Fibroblast of lung (primary cell): ENCODE measurements around the gene RPUSD3. TPM values are rescaled to one million over a fixed set of nuclear protein-coding genes. Genes with fewer than 3 reads are reported as not detected.
"Not testable (repeated sequence)": the region's sequence is repeated elsewhere in the genome, so short reads cannot be mapped to it uniquely, and the experiment has no call there.

Source experiments
- DNase-seq, 2 donors: peaks; one replicate each; pipeline versions ENCODE4 v3.0.0 to v3.0.0-alpha.2; 2010; ENCODE audit warnings: low read depth in 2 of 2
- H2AFZ ChIP-seq: 2 replicates; pipeline ENCODE4 v1.5.1; 2012; ENCODE audit warnings: low read length, control low read depth, inconsistent platforms
- H3K27ac ChIP-seq: 2 replicates; pipeline ENCODE4 v1.5.1; 2011; ENCODE audit warnings: low read length, control low read depth; ENCODE audit not compliant: insufficient read depth
- H3K27me3 ChIP-seq: 2 replicates; pipeline ENCODE4 v1.5.1; 2011; ENCODE audit warnings: mild to moderate bottlenecking, low read length; ENCODE audit not compliant: control insufficient read depth, insufficient read depth
- H3K36me3 ChIP-seq: 2 replicates; pipeline ENCODE4 v1.5.1; 2011; ENCODE audit warnings: low read length; ENCODE audit not compliant: control insufficient read depth, insufficient read depth
- H3K4me1 ChIP-seq: 2 replicates; pipeline ENCODE4 v1.5.1; 2011; ENCODE audit warnings: low read length; ENCODE audit not compliant: control insufficient read depth, insufficient read depth; ENCODE audit errors: extremely low read depth
- H3K4me2 ChIP-seq: 2 replicates; pipeline ENCODE4 v1.5.1; 2011; ENCODE audit warnings: low read length, control low read depth; ENCODE audit not compliant: insufficient read depth; ENCODE audit errors: extremely low read depth
- H3K4me3 ChIP-seq, 4 experiments: fragments of 200-600 bp in 1 of 4; sonication (generic) in 1 of 4; replicated peaks in 1 of 4; 2 replicates each; pipeline ENCODE4 v1.5.1; 2011 to 2016; ENCODE audit warnings: low read length in 4 of 4, low read depth in 3 of 4, mild to moderate bottlenecking in 3 of 4, control low read depth in 2 of 4, inconsistent platforms in 1 of 4, mixed read lengths in 1 of 4; ENCODE audit not compliant: insufficient read depth in 1 of 4; ENCODE audit errors: control extremely low read depth in 1 of 4
- H3K79me2 ChIP-seq: 2 replicates; pipeline ENCODE4 v1.5.1; 2012; ENCODE audit warnings: mild to moderate bottlenecking, low read length, inconsistent platforms; ENCODE audit not compliant: control insufficient read depth, insufficient read depth
- H3K9ac ChIP-seq: 2 replicates; pipeline ENCODE4 v1.5.1; 2011; ENCODE audit warnings: mild to moderate bottlenecking, low read length, control low read depth; ENCODE audit not compliant: insufficient read depth
- H3K9me3 ChIP-seq: 2 replicates; pipeline ENCODE4 v1.5.1; 2012; ENCODE audit warnings: low read depth, low read length; ENCODE audit not compliant: control insufficient read depth, insufficient read depth
- H4K20me1 ChIP-seq: 2 replicates; pipeline ENCODE4 v1.5.1; 2011; ENCODE audit warnings: low read length; ENCODE audit not compliant: control insufficient read depth, insufficient read depth; ENCODE audit errors: extremely low read depth
- EZH2 ChIP-seq: IDR thresholded peaks from 2 replicates; pipeline ENCODE4 v1.5.1; 2012; ENCODE audit warnings: low read length, control low read depth, mild to moderate bottlenecking; ENCODE audit errors: missing control alignments
- polyA plus RNA-seq, 2 donors: library from polyadenylated mRNA; depleted of rRNA in 1 of 2; stranded (reverse) in 1 of 2; unstranded in 1 of 2; fragments of >200 nt; gene quantifications; 2 replicates each; pipeline ENCODE4 v1.2.1, GENCODE V29; 2011 to 2012; ENCODE audit warnings: missing spikeins in 1 of 2
- total RNA-seq: library from RNA; depleted of rRNA; stranded (reverse); fragments of >200 nt; gene quantifications from 2 replicates; pipeline ENCODE4 v1.2.1, GENCODE V29; 2014
- TF ChIP-seq, protein P1 (sequence below), 2 donors: IDR thresholded peaks in 1 of 2; conservative IDR thresholded peaks in 1 of 2; 1 replicate in 1 of 2; 2 replicates in 1 of 2; pipeline ENCODE4 v1.5.1; 2011 to 2012; ENCODE audit warnings: low read length in 2 of 2, control low read depth in 1 of 2, inconsistent platforms in 1 of 2, low read depth in 1 of 2, mild to moderate bottlenecking in 1 of 2

The RPUSD3 gene
- total and polyA plus RNA-seq, 2 donors (not counting 1 experiment from before 2014, with no cell fraction given), result 17.3 to 22.1 TPM

DNA sequence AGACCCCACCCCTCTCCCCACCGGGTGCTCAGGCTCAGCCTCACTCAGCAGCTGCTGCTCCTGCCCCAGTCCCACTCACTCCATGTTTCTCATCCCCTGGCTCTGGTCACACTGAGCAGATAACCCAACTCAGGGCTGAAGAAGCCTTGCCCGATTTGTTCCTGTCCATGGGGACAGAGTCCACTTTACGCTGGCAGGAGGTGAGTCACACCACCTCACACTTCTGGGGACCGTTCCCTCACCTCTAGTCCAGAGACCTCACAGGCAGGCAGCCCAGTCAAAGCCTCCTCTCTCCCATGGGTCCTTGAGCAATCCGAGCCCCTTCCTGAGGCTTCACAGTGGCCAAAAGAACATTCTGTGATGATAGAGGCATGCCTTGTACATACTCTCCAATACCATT is 34.9 kb upstream of the RPUSD3 start:
- Histone ChIP-seq H3K4me2 (no peak overlapping the region), H3K27ac (no peak overlapping the region), H3K9ac (no peak overlapping the region), H4K20me1 (no peaks in the 10 kb centered on the region), H3K79me2 (no peaks in the 10 kb centered on the region), H2AFZ (no peak overlapping the region), H3K4me3 (no peak overlapping the region), H3K36me3 (no peaks in the 10 kb centered on the region), H3K27me3 (no peaks in the 10 kb centered on the region), H3K9me3 (no peaks in the 10 kb centered on the region), H3K4me1 (peaks cover 2% of the 10 kb centered on the region)
- no peak for DNase-seq
- TF ChIP-seq, protein P1, sequence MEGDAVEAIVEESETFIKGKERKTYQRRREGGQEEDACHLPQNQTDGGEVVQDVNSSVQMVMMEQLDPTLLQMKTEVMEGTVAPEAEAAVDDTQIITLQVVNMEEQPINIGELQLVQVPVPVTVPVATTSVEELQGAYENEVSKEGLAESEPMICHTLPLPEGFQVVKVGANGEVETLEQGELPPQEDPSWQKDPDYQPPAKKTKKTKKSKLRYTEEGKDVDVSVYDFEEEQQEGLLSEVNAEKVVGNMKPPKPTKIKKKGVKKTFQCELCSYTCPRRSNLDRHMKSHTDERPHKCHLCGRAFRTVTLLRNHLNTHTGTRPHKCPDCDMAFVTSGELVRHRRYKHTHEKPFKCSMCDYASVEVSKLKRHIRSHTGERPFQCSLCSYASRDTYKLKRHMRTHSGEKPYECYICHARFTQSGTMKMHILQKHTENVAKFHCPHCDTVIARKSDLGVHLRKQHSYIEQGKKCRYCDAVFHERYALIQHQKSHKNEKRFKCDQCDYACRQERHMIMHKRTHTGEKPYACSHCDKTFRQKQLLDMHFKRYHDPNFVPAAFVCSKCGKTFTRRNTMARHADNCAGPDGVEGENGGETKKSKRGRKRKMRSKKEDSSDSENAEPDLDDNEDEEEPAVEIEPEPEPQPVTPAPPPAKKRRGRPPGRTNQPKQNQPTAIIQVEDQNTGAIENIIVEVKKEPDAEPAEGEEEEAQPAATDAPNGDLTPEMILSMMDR (conservative IDR thresholded peaks at IDR 0.05 in 1 of 2, IDR thresholded peaks at IDR 0.05 in 1 of 2; ENCODE audit: low read depth in 1 of 2, low read length in 2 of 2), result no peak
- no peak for TF ChIP-seq EZH2

DNA sequence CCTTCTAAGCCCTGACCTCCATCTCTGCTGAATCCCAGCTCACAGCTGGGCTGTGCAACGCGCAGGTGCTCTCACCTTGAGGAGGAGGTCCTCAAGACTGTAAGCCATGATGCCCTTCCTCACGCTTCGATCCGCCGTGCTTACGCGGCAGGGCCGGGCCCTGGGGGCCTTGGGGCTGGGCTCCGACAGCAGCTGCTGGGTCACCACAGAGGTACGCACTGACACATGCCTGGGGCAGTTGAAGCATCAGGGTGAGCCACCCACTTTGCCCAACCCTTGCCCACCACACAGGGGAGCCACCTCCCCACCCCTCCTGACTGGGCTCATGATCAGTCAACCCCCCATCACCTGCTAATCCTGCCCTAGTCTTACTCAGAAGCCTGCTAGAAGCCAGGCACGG is 33.2 kb upstream of the RPUSD3 start:
- H4K20me1 ChIP-seq, result no peaks in the 10 kb centered on the region
- H3K27me3 ChIP-seq, result no peaks in the 10 kb centered on the region
- H3K4me3 ChIP-seq, result no peak overlapping the region
- H3K79me2 ChIP-seq, result no peaks in the 10 kb centered on the region
- no peaks in the 10 kb centered on the region for H3K9me3 ChIP-seq
- H3K36me3 ChIP-seq, result no peaks in the 10 kb centered on the region
- H2AFZ ChIP-seq, result no peak overlapping the region
- DNase-seq, result no peak
- H3K9ac ChIP-seq, result no peak overlapping the region
- H3K4me2 ChIP-seq, result no peak overlapping the region
- no peak overlapping the region for H3K27ac ChIP-seq
- TF ChIP-seq, protein P1 (conservative IDR thresholded peaks at IDR 0.05 in 1 of 2, IDR thresholded peaks at IDR 0.05 in 1 of 2; ENCODE audit: low read depth in 1 of 2, low read length in 2 of 2), result no peak
- TF ChIP-seq EZH2, result no peak
- H3K4me1 ChIP-seq, result no peaks in the 10 kb centered on the region

DNA sequence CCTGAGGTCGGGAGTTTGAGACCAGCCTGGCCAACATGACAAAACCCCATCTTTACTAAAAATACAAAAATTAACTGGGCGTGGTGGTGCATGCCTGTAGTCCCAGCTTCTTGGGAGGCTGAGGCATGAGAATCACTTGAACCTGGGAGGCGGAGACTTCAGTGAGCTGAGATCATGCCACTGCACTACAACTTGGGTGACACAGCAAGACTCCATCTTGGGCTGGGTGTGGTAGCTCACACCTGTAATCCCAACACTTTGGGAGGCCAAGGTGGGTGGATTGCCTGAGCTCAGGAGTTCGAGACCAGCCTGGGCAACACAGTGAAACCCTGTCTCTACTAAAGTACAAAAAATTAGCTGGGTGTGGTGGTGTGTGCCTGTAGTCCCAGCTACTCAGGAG is 32.4 kb upstream of the RPUSD3 start:
- H3K27ac ChIP-seq, H4K20me1 ChIP-seq, H3K79me2 ChIP-seq, H3K36me3 ChIP-seq, H3K27me3 ChIP-seq, H3K9ac ChIP-seq, H3K4me1 ChIP-seq, H3K4me2 ChIP-seq, H2AFZ ChIP-seq, H3K9me3 ChIP-seq, DNase-seq, H3K4me3 ChIP-seq: not testable (repeated sequence)

DNA sequence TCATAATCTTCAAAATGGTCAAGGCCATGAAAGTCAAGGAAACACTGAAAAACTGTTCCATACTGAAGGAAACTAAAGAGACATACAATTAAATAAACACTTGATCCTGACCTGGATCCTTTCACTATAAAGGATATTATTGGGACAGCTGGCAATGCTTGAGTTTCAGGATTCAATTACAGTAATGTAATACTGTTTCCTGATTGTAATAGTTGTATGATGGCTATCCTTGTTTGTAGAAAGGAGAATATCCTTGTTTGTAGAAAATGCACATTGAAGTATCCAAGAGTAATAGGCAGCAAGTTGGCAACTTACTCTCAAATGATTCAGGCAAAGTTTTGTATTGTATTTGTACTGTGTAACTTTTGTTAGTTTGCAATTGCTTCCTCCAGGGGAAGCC is 31.6 kb upstream of the RPUSD3 start:
- no peaks in the 10 kb centered on the region for H4K20me1 ChIP-seq
- no peak for DNase-seq
- no peaks in the 10 kb centered on the region for H3K79me2 ChIP-seq
- peaks cover 2% of the 10 kb centered on the region for H3K4me1 ChIP-seq
- no peak overlapping the region for H3K27ac ChIP-seq
- H3K4me2 ChIP-seq, result no peak overlapping the region
- H3K9ac ChIP-seq, result no peak overlapping the region
- TF ChIP-seq, protein P1 (conservative IDR thresholded peaks at IDR 0.05 in 1 of 2, IDR thresholded peaks at IDR 0.05 in 1 of 2; ENCODE audit: low read depth in 1 of 2, low read length in 2 of 2), result no peak
- no peak for TF ChIP-seq EZH2
- no peak overlapping the region for H2AFZ ChIP-seq
- no peak overlapping the region for H3K4me3 ChIP-seq
- no peaks in the 10 kb centered on the region for H3K36me3 ChIP-seq
- H3K27me3 ChIP-seq, result no peaks in the 10 kb centered on the region
- H3K9me3 ChIP-seq, result no peaks in the 10 kb centered on the region

DNA sequence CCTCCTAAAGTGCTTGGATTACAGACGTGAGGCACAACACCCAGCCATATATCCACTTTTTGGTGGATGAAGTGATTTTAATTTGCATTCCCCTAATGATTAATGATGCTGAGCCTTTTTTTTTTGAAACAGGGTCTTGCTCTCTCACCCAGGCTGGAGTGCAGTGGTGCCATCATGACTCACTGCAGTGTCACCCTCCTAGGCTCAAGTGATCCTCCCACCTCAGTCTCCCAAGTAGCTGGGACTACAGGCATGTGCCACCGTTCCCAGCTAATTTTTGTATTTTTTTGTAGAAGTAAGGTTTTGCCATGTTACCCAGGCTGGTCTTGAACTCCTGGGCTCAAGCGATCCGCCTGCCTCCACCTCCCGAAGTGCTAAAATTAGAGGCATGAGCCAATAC is 28.3 kb upstream of the RPUSD3 start:
- H3K36me3 ChIP-seq, DNase-seq, H3K79me2 ChIP-seq, H3K4me1 ChIP-seq, H3K27me3 ChIP-seq, H3K9me3 ChIP-seq, H3K4me2 ChIP-seq, H2AFZ ChIP-seq, H4K20me1 ChIP-seq, H3K4me3 ChIP-seq, H3K27ac ChIP-seq, H3K9ac ChIP-seq: not testable (repeated sequence)
